BLaER1 (cell line): ENCODE measurements around the gene IGSF9.

ENCODE experiments used
- H3K27ac ChIP-seq: shearing (Covaris generic); formaldehyde crosslinking; 2 replicates; pipeline ENCODE4 v1.8.1; 2022
- H3K27me3 ChIP-seq: shearing (Covaris generic); formaldehyde crosslinking; 2 replicates; pipeline ENCODE4 v1.8.1; 2022
- H3K36me3 ChIP-seq: shearing (Covaris generic); formaldehyde crosslinking; 2 replicates; pipeline ENCODE4 v1.8.1; 2022
- H3K4me1 ChIP-seq: shearing (Covaris generic); formaldehyde crosslinking; 2 replicates; pipeline ENCODE4 v1.8.1; 2022
- H3K4me2 ChIP-seq: shearing (Covaris generic); formaldehyde crosslinking; 2 replicates; pipeline ENCODE4 v1.8.1; 2022
- H3K4me3 ChIP-seq: shearing (Covaris generic); formaldehyde crosslinking; 2 replicates; pipeline ENCODE4 v1.8.1; 2022
- H3K9ac ChIP-seq: shearing (Covaris generic); formaldehyde crosslinking; 2 replicates; pipeline ENCODE4 v1.8.1; 2022
- H3K9me3 ChIP-seq: shearing (Covaris generic); formaldehyde crosslinking; 2 replicates; pipeline ENCODE4 v1.8.1; 2022
- H4K20me1 ChIP-seq: shearing (Covaris generic); formaldehyde crosslinking; 2 replicates; pipeline ENCODE4 v1.8.1; 2022
- Cebpa-rat ChIP-seq: shearing (Covaris generic); IDR thresholded peaks from 2 replicates; pipeline ENCODE4 v1.8.1; 2022

Gene IGSF9

DNA sequence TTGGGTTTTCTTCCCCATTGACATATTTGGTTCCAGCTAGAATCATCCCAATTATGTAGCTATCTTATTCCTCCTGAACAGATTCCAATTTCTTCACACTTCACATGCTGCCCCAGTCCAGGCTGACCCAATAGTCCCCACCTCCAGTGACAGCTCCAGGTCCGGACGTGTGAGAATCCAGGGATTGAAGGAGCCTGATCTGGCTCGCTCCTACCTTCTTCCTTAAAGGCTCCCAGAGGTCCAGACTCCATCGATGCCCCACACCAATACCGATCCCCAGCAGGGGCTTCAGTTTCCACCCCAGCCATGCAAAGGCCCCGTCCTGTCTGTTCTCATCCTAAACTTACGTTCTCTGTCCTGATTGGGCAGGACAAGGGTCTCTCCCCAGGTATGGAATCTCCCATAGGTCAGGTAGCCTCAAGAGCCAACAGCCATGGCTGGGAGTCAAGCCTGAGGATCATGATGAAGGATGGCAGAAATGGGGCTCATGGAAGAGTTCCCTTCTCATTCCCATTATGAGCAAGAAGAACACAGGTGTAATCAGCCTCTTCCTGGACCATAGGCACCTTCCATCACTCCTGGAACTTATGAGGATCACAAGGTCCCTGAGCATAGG lies 29.0 kb upstream of the IGSF9 start:
- Histone ChIP-seq H3K4me1 (no peaks in the 10 kb centered on the region), H3K27me3 (no peaks in the 10 kb centered on the region)

DNA sequence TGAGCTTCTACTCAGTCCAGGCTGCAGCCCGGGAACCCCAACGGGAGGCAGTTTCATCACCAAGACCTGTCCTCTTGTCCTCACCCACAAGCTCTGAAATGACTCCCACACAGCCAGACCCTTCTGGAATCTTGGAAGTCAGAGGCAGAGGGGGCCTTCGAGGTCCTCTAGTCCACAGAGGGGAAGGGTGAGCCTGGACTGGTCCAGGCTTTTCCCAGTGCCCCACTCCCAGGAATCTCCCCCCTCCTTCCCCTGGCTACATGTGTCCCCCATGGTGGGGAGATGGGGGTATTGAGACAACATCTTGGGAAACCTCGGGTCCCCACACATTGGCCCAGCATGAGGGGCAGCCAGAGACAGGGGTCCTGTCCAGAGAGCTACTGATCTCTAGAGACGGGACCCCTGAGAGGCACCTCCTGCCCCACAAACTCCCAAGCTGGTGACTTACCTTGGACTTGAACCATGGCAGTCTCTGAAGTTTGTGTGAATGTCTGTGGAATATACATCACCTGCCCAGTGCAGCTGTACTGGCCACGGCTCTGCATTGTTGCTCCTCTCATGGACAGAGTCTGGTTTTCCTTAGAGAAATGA lies 28.0 kb upstream of the IGSF9 start:
- no peak for TF ChIP-seq Cebpa-rat
- no peaks in the 10 kb centered on the region for H3K36me3 ChIP-seq

More for the DNA sequence above, 29.0 kb upstream of the IGSF9 start:
- no peak for TF ChIP-seq Cebpa-rat
- Histone ChIP-seq H4K20me1 (no peaks in the 10 kb centered on the region), H3K36me3 (no peaks in the 10 kb centered on the region), H3K9me3 (no peaks in the 10 kb centered on the region), H3K9ac (no peak overlapping the region), H3K4me3 (no peak overlapping the region), H3K4me2 (no peak overlapping the region), H3K27ac (no peak overlapping the region)

DNA sequence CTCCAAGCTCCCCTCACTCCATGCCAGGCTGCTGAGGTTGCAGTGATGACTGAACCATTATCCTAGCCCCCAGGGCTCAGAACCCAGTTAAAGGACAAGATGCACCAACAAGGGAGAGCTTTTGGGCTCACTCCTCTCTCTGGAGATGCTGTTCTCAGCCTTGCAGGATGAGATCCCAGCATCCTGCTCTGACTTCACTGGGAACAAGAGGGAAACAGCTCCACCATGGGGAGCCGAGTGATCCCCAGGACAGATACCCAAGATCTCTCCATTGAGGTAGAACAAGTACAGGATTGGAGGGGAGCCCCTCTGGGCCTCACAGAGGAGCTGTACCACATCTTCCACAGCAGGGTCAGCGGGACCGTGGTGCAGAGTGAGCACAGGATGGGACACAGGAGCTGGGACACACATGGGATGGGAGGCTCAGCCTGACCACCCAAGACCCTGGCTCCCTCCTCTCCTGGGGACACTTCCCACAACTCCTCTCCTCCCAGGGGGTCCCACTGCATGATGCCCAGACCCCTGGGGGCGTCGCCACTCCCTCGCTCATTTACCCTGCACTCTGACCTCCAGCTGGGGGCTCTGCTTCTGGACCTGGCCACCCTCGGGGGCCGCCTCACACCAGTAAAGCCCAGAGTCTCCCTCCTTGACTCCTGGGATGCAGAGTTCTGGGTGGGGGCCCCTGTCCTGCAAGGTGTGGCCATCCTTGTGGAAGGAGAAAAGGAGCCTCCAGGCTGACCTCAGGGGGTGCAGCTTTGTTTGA lies 27.2 kb upstream of the IGSF9 start:
- no peak overlapping the region for H3K4me3 ChIP-seq
- no peak overlapping the region for H3K9ac ChIP-seq
- H4K20me1 ChIP-seq, result no peaks in the 10 kb centered on the region
- no peaks in the 10 kb centered on the region for H3K4me1 ChIP-seq
- no peaks in the 10 kb centered on the region for H3K9me3 ChIP-seq
- H3K36me3 ChIP-seq, result no peaks in the 10 kb centered on the region
- H3K4me2 ChIP-seq, result no peak overlapping the region
- no peaks in the 10 kb centered on the region for H3K27me3 ChIP-seq
- no peak for TF ChIP-seq Cebpa-rat
- H3K27ac ChIP-seq, result no peak overlapping the region

More for the DNA sequence above, 28.0 kb upstream of the IGSF9 start:
- Histone ChIP-seq H3K27ac (no peak overlapping the region), H3K4me3 (no peak overlapping the region), H3K4me2 (no peak overlapping the region), H4K20me1 (no peaks in the 10 kb centered on the region), H3K9ac (no peak overlapping the region), H3K4me1 (no peaks in the 10 kb centered on the region), H3K27me3 (no peaks in the 10 kb centered on the region), H3K9me3 (no peaks in the 10 kb centered on the region)

DNA sequence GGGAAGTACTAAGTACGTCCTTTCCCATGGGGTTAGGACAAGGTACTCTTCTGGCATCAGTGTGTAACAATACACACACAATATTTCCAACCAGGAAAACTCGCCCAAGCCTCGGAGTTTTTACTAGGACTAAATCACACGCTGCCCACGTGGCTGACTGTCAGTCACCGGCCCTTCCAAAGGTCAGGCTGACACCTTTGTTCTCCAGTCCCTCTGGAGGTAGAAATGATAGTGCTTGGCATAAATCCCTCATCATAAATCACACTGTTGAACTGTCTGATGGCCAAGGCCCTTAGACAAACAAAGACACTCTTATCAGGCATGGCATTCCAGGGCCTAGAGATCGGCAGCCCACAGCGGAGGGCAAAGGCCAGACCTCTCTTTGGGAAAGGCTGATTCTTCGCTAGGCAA lies 25.5 kb upstream of the IGSF9 start:
- Histone ChIP-seq H4K20me1 (no peaks in the 10 kb centered on the region), H3K36me3 (no peaks in the 10 kb centered on the region), H3K9me3 (no peaks in the 10 kb centered on the region), H3K27ac (no peak overlapping the region), H3K27me3 (no peaks in the 10 kb centered on the region), H3K4me3 (no peak overlapping the region), H3K9ac (no peak overlapping the region), H3K4me1 (no peaks in the 10 kb centered on the region), H3K4me2 (no peak overlapping the region)
- TF ChIP-seq Cebpa-rat, result no peak

DNA sequence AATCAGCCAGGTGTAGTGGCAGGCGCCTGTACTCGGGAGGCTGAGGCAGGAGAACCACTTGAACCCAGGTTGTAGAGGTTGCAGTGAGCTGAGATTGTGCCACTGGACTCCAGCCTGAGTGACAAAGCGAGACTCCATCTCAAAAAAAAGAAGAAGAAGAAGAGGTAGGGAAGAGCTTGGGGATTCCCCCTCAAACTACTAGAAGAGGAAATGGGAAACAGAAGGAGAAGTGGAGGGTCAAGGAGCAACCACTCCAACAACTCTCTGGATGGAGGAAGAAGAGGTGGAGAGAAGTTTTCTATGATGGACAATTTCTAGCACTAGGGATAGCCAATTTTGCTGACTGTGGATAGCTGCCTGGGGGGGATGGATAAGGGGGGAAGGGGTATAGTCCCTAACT lies 23.5 kb upstream of the IGSF9 start:
- Histone ChIP-seq H3K27ac (no peak overlapping the region), H3K4me1 (no peaks in the 10 kb centered on the region), H3K4me3 (no peak overlapping the region), H3K36me3 (no peaks in the 10 kb centered on the region), H3K4me2 (no peak overlapping the region), H3K27me3 (no peaks in the 10 kb centered on the region), H3K9ac (no peak overlapping the region), H4K20me1 (no peaks in the 10 kb centered on the region), H3K9me3 (no peaks in the 10 kb centered on the region)
- TF ChIP-seq Cebpa-rat, result no peak

DNA sequence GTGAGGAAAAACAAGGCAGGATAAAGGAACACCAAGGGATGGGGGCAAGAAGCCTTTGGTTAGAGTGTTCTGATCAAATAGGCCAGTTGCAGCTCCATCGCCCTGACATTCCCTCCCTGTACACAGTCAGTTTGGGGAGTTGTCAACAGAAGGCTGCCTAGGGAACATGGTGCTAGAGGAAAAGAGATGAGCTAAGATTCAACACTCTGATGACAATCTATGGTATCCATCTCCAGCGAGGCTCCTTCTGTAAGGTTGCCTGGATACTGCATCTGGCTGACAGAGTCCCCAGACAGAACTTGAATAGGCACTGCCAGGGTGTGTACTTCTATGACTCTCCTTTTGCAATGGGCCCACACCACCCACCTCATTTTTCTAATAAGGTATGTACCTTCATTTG lies 19.9 kb upstream of the IGSF9 start:
- Histone ChIP-seq H3K4me1 (no peaks in the 10 kb centered on the region), H4K20me1 (no peaks in the 10 kb centered on the region), H3K9me3 (no peaks in the 10 kb centered on the region), H3K36me3 (no peaks in the 10 kb centered on the region), H3K9ac (no peak overlapping the region), H3K27me3 (no peaks in the 10 kb centered on the region), H3K4me2 (no peak overlapping the region), H3K4me3 (no peak overlapping the region), H3K27ac (no peak overlapping the region)
- no peak for TF ChIP-seq Cebpa-rat

DNA sequence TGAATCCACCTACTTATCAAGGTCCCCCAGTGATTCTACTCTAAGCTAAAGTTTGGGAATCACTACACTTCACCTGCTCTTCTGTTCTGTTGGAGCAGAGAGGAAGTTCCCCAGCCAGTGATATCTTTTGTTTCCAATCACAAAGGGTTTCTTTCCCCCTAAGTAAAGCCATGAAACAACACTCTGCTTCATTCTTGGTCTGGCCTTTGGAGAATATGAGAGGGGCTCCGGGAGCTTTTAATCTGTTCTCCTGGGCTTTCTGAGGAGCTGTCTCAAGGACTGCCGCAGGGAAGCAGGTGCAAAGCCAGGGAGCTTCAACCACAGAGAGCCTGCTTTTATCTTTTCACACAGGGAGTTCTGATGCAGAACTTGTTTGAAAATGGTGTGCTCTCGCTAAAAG lies 18.7 kb upstream of the IGSF9 start:
- no peaks in the 10 kb centered on the region for H3K4me1 ChIP-seq
- H3K4me3 ChIP-seq, result no peak overlapping the region
- H3K9me3 ChIP-seq, result no peaks in the 10 kb centered on the region
- no peak for TF ChIP-seq Cebpa-rat
- no peaks in the 10 kb centered on the region for H3K27me3 ChIP-seq
- H3K9ac ChIP-seq, result no peak overlapping the region
- no peaks in the 10 kb centered on the region for H3K36me3 ChIP-seq
- no peaks in the 10 kb centered on the region for H4K20me1 ChIP-seq
- no peak overlapping the region for H3K27ac ChIP-seq
- H3K4me2 ChIP-seq, result no peak overlapping the region

DNA sequence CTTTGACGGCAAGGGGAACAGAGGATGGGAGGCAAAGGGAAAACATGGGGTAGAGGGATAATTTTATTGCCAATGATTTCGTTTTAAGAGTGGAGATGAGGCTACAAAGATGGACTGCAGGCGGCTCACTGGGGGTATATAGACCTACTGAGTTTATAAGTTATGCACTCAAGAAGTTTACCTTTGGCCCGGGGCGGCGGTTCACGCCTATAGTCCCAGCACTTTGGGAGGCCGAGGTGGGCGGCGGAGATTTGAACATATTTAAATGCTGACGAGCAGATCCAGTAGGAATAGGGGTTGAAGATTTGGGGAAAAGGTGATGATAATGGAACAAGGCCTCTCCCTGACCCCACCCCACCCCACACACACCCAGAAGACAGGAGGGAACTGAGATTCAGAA lies 16.8 kb upstream of the IGSF9 start:
- H4K20me1 ChIP-seq, result no peaks in the 10 kb centered on the region
- H3K9me3 ChIP-seq, result no peaks in the 10 kb centered on the region
- H3K36me3 ChIP-seq, result no peaks in the 10 kb centered on the region
- no peak for TF ChIP-seq Cebpa-rat
- no peaks in the 10 kb centered on the region for H3K4me1 ChIP-seq
- H3K4me2 ChIP-seq, result no peak overlapping the region
- no peak overlapping the region for H3K9ac ChIP-seq
- H3K27ac ChIP-seq, result no peak overlapping the region
- no peak overlapping the region for H3K4me3 ChIP-seq
- no peaks in the 10 kb centered on the region for H3K27me3 ChIP-seq

DNA sequence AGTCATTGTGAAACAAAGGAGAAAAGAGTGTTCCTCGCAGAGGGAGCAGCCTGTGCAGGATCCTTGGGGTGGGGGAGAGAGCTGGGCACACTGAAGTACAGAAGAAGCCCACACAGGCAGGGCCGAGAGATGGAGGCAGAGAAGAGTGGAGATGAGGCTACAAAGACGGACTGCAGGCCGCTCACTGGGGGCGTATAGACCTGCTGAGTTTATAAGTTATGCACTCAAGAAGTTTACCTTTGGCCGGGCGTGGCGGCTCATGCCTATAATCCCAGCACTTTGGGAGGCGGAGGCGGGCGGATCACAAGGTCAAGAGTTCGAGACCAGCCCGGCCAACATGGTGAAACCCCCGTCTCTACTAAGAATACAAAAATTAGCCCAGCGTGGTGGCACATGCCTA lies 16.2 kb upstream of the IGSF9 start:
- H3K4me2 ChIP-seq, result no peak overlapping the region
- no peak overlapping the region for H3K4me3 ChIP-seq
- H3K9ac ChIP-seq, result no peak overlapping the region
- TF ChIP-seq Cebpa-rat, result no peak
- no peaks in the 10 kb centered on the region for H3K9me3 ChIP-seq
- no peaks in the 10 kb centered on the region for H3K36me3 ChIP-seq
- H3K27ac ChIP-seq, result no peak overlapping the region
- H3K4me1 ChIP-seq, result no peaks in the 10 kb centered on the region
- H4K20me1 ChIP-seq, result no peaks in the 10 kb centered on the region
- no peaks in the 10 kb centered on the region for H3K27me3 ChIP-seq

DNA sequence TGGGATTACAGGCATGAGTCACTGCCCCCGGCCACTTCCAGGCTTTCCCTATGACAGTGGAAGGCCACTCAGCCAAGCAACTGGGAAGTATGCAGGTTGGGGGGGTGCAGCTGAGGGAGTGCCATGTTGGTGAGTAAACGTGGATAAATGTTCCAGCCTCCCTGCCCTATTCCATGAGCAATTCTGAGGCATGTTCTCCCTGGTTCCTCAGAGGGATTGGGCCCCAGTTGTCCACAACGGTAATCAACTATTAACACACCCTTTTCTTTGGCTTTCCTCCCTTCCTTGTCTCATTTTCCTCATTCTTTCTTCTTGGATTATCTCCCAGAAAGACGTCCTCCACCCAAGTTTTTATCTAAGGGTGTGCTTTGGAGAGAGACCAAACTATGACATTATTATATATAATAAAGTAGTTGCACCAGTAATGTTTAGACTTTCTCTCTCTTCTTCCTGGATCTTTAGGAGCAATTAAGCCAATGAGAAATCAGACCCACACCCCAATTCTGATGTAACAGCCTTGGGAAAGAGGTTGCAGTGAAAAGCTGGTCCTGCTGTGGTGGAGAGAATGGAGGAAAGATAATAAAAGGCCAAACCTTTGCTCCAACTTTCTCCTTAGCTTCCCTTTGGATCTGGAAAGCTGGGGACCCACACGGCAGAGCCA lies 15.4 kb upstream of the IGSF9 start:
- Histone ChIP-seq H3K36me3 (no peaks in the 10 kb centered on the region), H4K20me1 (no peaks in the 10 kb centered on the region), H3K4me3 (no peak overlapping the region), H3K9ac (no peak overlapping the region), H3K4me1 (no peaks in the 10 kb centered on the region), H3K4me2 (no peak overlapping the region), H3K9me3 (no peaks in the 10 kb centered on the region), H3K27me3 (no peaks in the 10 kb centered on the region), H3K27ac (no peak overlapping the region)
- no peak for TF ChIP-seq Cebpa-rat
